GM08714 (cell line): Measurements from ENCODE around the gene TM7SF2.

ENCODE experiments used
- H3K4me3 ChIP-seq: fragments of 200-500 bp; sonication (Bioruptor generic); 2 replicates; pipeline ENCODE4 v1.5.1; 2014; ENCODE audit warnings: mild to moderate bottlenecking, low read length, inconsistent platforms
- ZNF274 ChIP-seq: IDR thresholded peaks from 2 replicates; pipeline ENCODE4 v1.6.1; 2012; ENCODE audit warnings: mild to moderate bottlenecking, low read depth, low read length

Gene TM7SF2

GRCh38 chr11:65102142-65103095 is 9.3 kb upstream of the TM7SF2 start:
- no peak for TF ChIP-seq ZNF274
- H3K4me3 ChIP-seq = no peak overlapping the region

- no peak for TF ChIP-seq ZNF274
- H3K4me3 ChIP-seq = no peak overlapping the region
Observed at GRCh38 chr11:65103476-65103875, 8.2 kb upstream of the TM7SF2 start.

- no peak overlapping the region for H3K4me3 ChIP-seq
- no peak for TF ChIP-seq ZNF274
Observed at GRCh38 chr11:65104628-65105027, 7.0 kb upstream of the TM7SF2 start.

GRCh38 chr11:65107078-65107477 is 4.6 kb upstream of the TM7SF2 start:
- TF ChIP-seq ZNF274 = no peak
- H3K4me3 ChIP-seq = no peak overlapping the region

GRCh38 chr11:65107751-65108468 is 3.8 kb upstream of the TM7SF2 start:
- no peak overlapping the region for H3K4me3 ChIP-seq
- TF ChIP-seq ZNF274 = no peak

- no peak overlapping the region for H3K4me3 ChIP-seq
- TF ChIP-seq ZNF274 = no peak
Observed at GRCh38 chr11:65108469-65109123, 3.1 kb upstream of the TM7SF2 start.

GRCh38 chr11:65109231-65110198 is 2.2 kb upstream of the TM7SF2 start:
- TF ChIP-seq ZNF274 = no peak
- no peak overlapping the region for H3K4me3 ChIP-seq

GRCh38 chr11:65110354-65110861 is 1.3 kb upstream of the TM7SF2 start:
- no peak for TF ChIP-seq ZNF274

GRCh38 chr11:65111159-65111743 is 421 bp upstream of the TM7SF2 start:
- TF ChIP-seq ZNF274 = no peak
- H3K4me3 ChIP-seq = no peak overlapping the region

More at GRCh38 chr11:65110354-65110861, 1.3 kb upstream of the TM7SF2 start:
- no peak overlapping the region for H3K4me3 ChIP-seq

- TF ChIP-seq ZNF274 = no peak
- peak overlapping the region; percentile 76 for H3K4me3 ChIP-seq
Observed at GRCh38 chr11:65112546-65113360, 1.1 kb downstream of the TM7SF2 start.

- H3K4me3 ChIP-seq = peak overlapping the region; percentile 76; the same call in 1 of the 2 replicates
- TF ChIP-seq ZNF274 = no peak
Observed at GRCh38 chr11:65113361-65113756, 1.7 kb downstream of the TM7SF2 start.

- no peak overlapping the region for H3K4me3 ChIP-seq
Observed at GRCh38 chr11:65113839-65114238, 2.2 kb downstream of the TM7SF2 start.

More at GRCh38 chr11:65113839-65114238, 2.2 kb downstream of the TM7SF2 start:
- no peak for TF ChIP-seq ZNF274
